CD14-positive monocyte (primary cell): ENCODE data around the gene KIAA1614. TPM values are rescaled to one million over a fixed set of nuclear protein-coding genes. Genes with fewer than 3 reads are reported as not detected.

Source experiments
- DNase-seq, 3 donors: peaks; one replicate each; pipeline ENCODE4 v3.0.0-alpha.2; 2011 to 2022
- H2AFZ ChIP-seq: 2 replicates; pipeline ENCODE4 v1.6.0; 2012; ENCODE audit warnings: mild to moderate bottlenecking, low read depth, low read length, inconsistent platforms; ENCODE audit not compliant: insufficient read depth, poor library complexity, severe bottlenecking
- H3K27ac ChIP-seq, 2 donors: 1 replicate in 1 of 2; 2 replicates in 1 of 2; pipeline ENCODE4 v1.5.1; 2012 to 2013; ENCODE audit warnings: low read length in 2 of 2, control low read depth in 1 of 2, inconsistent platforms in 1 of 2, low read depth in 1 of 2, mild to moderate bottlenecking in 1 of 2
- H3K27me3 ChIP-seq, 2 donors: one replicate each; pipeline versions ENCODE4 v1.6.0 to v1.6.1; 2011 to 2013; ENCODE audit warnings: low read length in 2 of 2; ENCODE audit not compliant: control insufficient read depth in 2 of 2, insufficient read depth in 2 of 2
- H3K36me3 ChIP-seq, 2 donors: replicated peaks in 1 of 2; 1 replicate in 1 of 2; 2 replicates in 1 of 2; pipeline versions ENCODE4 v1.5.1 to v1.6.1; 2012 to 2013; ENCODE audit warnings: low read length in 2 of 2, control low read depth in 1 of 2, inconsistent platforms in 1 of 2, mild to moderate bottlenecking in 1 of 2; ENCODE audit not compliant: insufficient read depth in 2 of 2, control insufficient read depth in 1 of 2
- H3K4me1 ChIP-seq, 2 donors: 1 replicate in 1 of 2; 2 replicates in 1 of 2; pipeline versions ENCODE4 v1.5.1 to v1.6.1; 2012 to 2013; ENCODE audit warnings: low read length in 2 of 2, control low read depth in 1 of 2, inconsistent platforms in 1 of 2, mild to moderate bottlenecking in 1 of 2, moderate library complexity in 1 of 2; ENCODE audit not compliant: insufficient read depth in 2 of 2, control insufficient read depth in 1 of 2
- H3K4me2 ChIP-seq: replicated peaks from 2 replicates; pipeline ENCODE3; 2012; ENCODE audit warnings: low read length, moderate library complexity, mild to moderate bottlenecking; ENCODE audit not compliant: poor library complexity, severe bottlenecking; ENCODE audit errors: extremely low read depth
- H3K4me3 ChIP-seq, 3 experiments: fragments of 200-600 bp in 1 of 3; sonication (generic) in 1 of 3; replicated peaks in 1 of 3; 1 replicate in 2 of 3; 2 replicates in 1 of 3; pipeline ENCODE4 v1.5.1; 2011 to 2013; ENCODE audit warnings: low read length in 3 of 3, mild to moderate bottlenecking in 3 of 3, control low read depth in 2 of 3, low read depth in 2 of 3, inconsistent platforms in 1 of 3, moderate library complexity in 1 of 3
- H3K79me2 ChIP-seq: 2 replicates; pipeline ENCODE4 v1.6.0; 2012; ENCODE audit warnings: mild to moderate bottlenecking, control low read depth, inconsistent platforms, low read length, moderate library complexity; ENCODE audit not compliant: insufficient read depth
- H3K9ac ChIP-seq: 2 replicates; pipeline ENCODE4 v1.6.0; 2017; ENCODE audit warnings: low read length, mild to moderate bottlenecking; ENCODE audit not compliant: insufficient read depth, poor library complexity, severe bottlenecking
- H3K9me3 ChIP-seq, 2 donors: replicated peaks in 1 of 2; 1 replicate in 1 of 2; 2 replicates in 1 of 2; pipeline versions ENCODE4 v1.5.1 to v1.6.1; 2012 to 2013; ENCODE audit warnings: low read length in 2 of 2, control low read depth in 1 of 2; ENCODE audit not compliant: control insufficient read depth in 1 of 2, insufficient read depth in 1 of 2
- H4K20me1 ChIP-seq: 2 replicates; pipeline ENCODE4 v1.6.0; 2012; ENCODE audit warnings: mild to moderate bottlenecking, low read length, control low read depth, moderate library complexity; ENCODE audit not compliant: insufficient read depth
- H3K27ac Mint-ChIP-seq, 7 donors: one replicate each; pipeline ENCODE4 v1.8.0; 2020; ENCODE audit warnings: mild to moderate bottlenecking in 7 of 7, mixed read lengths in 7 of 7, moderate library complexity in 6 of 7, inconsistent platforms in 2 of 7
- H3K27me3 Mint-ChIP-seq, 3 donors: one replicate each; pipeline ENCODE4 v1.8.0; 2021 to 2022; ENCODE audit warnings: low read depth in 3 of 3, mild to moderate bottlenecking in 3 of 3, mixed read lengths in 3 of 3, moderate library complexity in 3 of 3, inconsistent platforms in 1 of 3
- H3K36me3 Mint-ChIP-seq, 2 donors: one replicate each; pipeline ENCODE4 v1.8.0; 2020; ENCODE audit warnings: mixed read lengths in 2 of 2, inconsistent platforms in 1 of 2, mild to moderate bottlenecking in 1 of 2
- H3K4me1 Mint-ChIP-seq: one replicate; pipeline ENCODE4 v1.8.0; 2020; ENCODE audit warnings: mild to moderate bottlenecking, mixed read lengths
- H3K4me3 Mint-ChIP-seq, 2 donors: one replicate each; pipeline ENCODE4 v1.8.0; 2020; ENCODE audit warnings: mild to moderate bottlenecking in 2 of 2, mixed read lengths in 2 of 2, moderate library complexity in 1 of 2
- H3K9me3 Mint-ChIP-seq, 7 donors: one replicate each; pipeline ENCODE4 v1.8.0; 2020 to 2022; ENCODE audit warnings: mixed read lengths in 7 of 7, mild to moderate bottlenecking in 6 of 7, moderate library complexity in 6 of 7, inconsistent platforms in 2 of 7
- CTCF ChIP-seq: fragments of 200-600 bp; IDR thresholded peaks from one replicate; pipeline ENCODE4 v1.8.0; 2022; ENCODE audit warnings: antibody characterized with exemption, mild to moderate bottlenecking
- WGBS: methylation state at CpG from one replicate; pipeline ENCODE4 v1.1.5; 2013; ENCODE audit warnings: missing lambda C conversion rate; ENCODE audit not compliant: insufficient coverage; 5-methylcytosine and 5-hydroxymethylcytosine counted together
- intact Hi-C, 2 donors: fragments of 100-400 bp; cut with micrococcal nuclease; formaldehyde crosslinking; loops; one replicate each; pipeline versions ENCODE4 v1.15.0 to v1.15.1; 2023
- polyA plus RNA-seq, 3 donors: library from polyadenylated mRNA; depleted of rRNA in 1 of 3; unstranded in 2 of 3; stranded (reverse) in 1 of 3; fragments of 300-500 nt in 2 of 3; fragments of >200 nt in 1 of 3; fragmentation: Illumina TruSeq in 2 of 3; gene quantifications; 1 replicate in 2 of 3; 2 replicates in 1 of 3; pipeline ENCODE4 v1.2.3, GENCODE V29; 2012 to 2021

KIAA1614 gene
- polyA plus RNA-seq, 3 donors, result 0.08 TPM; not detected in 2

GRCh38 chr1:180969434-180969833 lies 56.7 kb downstream of the KIAA1614 start:
- TF ChIP-seq CTCF, result no peak
- Histone ChIP-seq H3K27me3 (no peaks in the 10 kb centered on the region), H3K36me3 (peaks cover 35 to 74% of the 10 kb centered on the region in 2 donors), H3K79me2 (peaks cover 10% of the 10 kb centered on the region), H3K4me3 (no peak overlapping the region), H3K4me1 (peaks cover 30 to 32% of the 10 kb centered on the region in 2 donors), H3K27ac (peak overlapping the region in 1 of 2 donors; percentile 4), H4K20me1 (peaks cover 98% of the 10 kb centered on the region), H3K9me3 (no peaks in the 10 kb centered on the region), H2AFZ (no peak overlapping the region), H3K4me2 (peak overlapping the region; percentile 38), H3K9ac (no peak overlapping the region)
- peak overlapping the region; percentile 42 to 56 for H3K4me3 Mint-ChIP-seq
- 19% methylated on average over 5 of the region's 8 CpGs for WGBS
- peak overlapping the region in 5 of 7 donors; percentile 5 to 86 (median 27) for H3K27ac Mint-ChIP-seq
- H3K4me1 Mint-ChIP-seq, result peaks cover 34% of the 10 kb centered on the region
- no peaks in the 10 kb centered on the region for H3K9me3 Mint-ChIP-seq
- DNase-seq, result peak; percentile 27 to 43 (median 41)
- H3K36me3 Mint-ChIP-seq, result peaks cover 86 to 89% of the 10 kb centered on the region in 2 donors
- H3K27me3 Mint-ChIP-seq, result peaks cover 0 to 6% (median 5%) of the 10 kb centered on the region in 3 donors
- intact Hi-C loops, result no loop called here

- Mint-ChIP-seq H3K27ac (peak overlapping the region in 5 of 7 donors; percentile 2 to 75 (median 31)), H3K27me3 (peaks cover 0 to 6% (median 5%) of the 10 kb centered on the region in 3 donors), H3K4me3 (peak overlapping the region in 1 of 2 donors; percentile 62), H3K4me1 (peaks cover 41% of the 10 kb centered on the region), H3K36me3 (peaks cover 85 to 90% of the 10 kb centered on the region in 2 donors), H3K9me3 (no peaks in the 10 kb centered on the region)
- H3K36me3 ChIP-seq, result peaks cover 36 to 67% of the 10 kb centered on the region in 2 donors
- H3K4me1 ChIP-seq, result peaks cover 36 to 38% of the 10 kb centered on the region in 2 donors
- no peak for TF ChIP-seq CTCF
- no peak overlapping the region for H3K9ac ChIP-seq
- peak overlapping the region; percentile 11 for H3K4me2 ChIP-seq
- peaks cover 10% of the 10 kb centered on the region for H3K79me2 ChIP-seq
- H3K4me3 ChIP-seq, result no peak overlapping the region
- H2AFZ ChIP-seq, result no peak overlapping the region
- DNase-seq, result peak in 1 of 3 donors; percentile 24
- intact Hi-C loops, result no loop called here
- H3K9me3 ChIP-seq, result no peaks in the 10 kb centered on the region
- WGBS, result 75% methylated on average over 13 of the region's 15 CpGs
- H3K27ac ChIP-seq, result peak overlapping the region in 1 of 2 donors; percentile 4
- peaks cover 98% of the 10 kb centered on the region for H4K20me1 ChIP-seq
- H3K27me3 ChIP-seq, result no peaks in the 10 kb centered on the region
These were observed 57.8 kb downstream of the KIAA1614 start for GRCh38 chr1:180970333-180971079.
